ENCODE results near the gene MPHOSPH10.

MPHOSPH10 gene

DNA sequence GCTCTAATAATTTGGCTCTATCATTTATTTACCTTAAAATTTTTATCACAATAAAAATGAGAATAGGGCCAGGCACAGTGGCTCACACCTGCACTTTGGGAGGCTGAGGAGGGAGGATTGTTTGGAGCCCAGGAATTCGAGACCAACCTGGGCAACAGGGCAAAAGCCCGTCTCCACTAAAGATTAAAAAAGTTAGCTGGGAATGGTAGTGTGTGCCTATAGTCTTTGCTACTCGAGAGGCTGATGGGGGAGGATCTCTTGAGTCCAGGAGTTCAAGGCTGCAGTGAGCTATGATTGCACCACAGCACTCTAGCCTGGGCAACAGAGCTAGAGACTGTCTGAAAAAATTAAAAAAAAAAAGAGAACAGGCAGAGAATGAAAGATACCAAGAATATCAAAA is 5.7 kb downstream of the MPHOSPH10 start:
- no peak for TF ChIP-seq POLR2AphosphoS5 (IDR thresholded peaks at IDR 0.05; ENCODE audit: low read depth, low read length)
- TF ChIP-seq TAF1 (IDR thresholded peaks at IDR 0.05; ENCODE audit: borderline replicate concordance, insufficient read depth, low read length): no peak
- TF ChIP-seq FOXP2 (optimal IDR thresholded peaks at IDR 0.05; ENCODE audit: borderline replicate concordance, extremely low read depth, extremely low read length, insufficient read depth): no peak
- no peak for TF ChIP-seq SIN3A (IDR thresholded peaks at IDR 0.05; ENCODE audit: borderline replicate concordance, insufficient read depth, low read length)
- no peak for TF ChIP-seq REST (IDR thresholded peaks at IDR 0.05; ENCODE audit: insufficient read depth in 1 of 2, low read depth in 2 of 2, low read length in 2 of 2)

DNA sequence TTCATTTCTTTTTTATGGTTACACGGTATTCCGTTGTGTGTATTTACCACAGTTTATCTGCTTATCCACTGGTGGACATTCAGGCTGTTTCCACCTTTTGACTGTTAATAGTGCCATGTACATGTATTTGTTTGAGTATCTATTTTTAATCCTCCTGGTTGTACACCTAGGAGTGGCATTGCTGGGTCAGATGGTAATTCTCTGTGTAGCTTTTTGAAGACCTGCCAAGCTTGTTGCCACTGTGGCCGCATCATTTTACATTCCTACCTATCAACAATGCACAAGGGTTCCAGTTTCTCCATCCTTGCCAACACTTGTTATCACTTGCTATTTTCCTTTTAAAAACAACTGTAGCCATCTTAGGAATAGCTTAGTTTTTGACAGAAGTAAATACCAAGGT is 13.3 kb downstream of the MPHOSPH10 start:
- TF ChIP-seq REST (IDR thresholded peaks at IDR 0.05; ENCODE audit: insufficient read depth in 1 of 2, low read depth in 2 of 2, low read length in 2 of 2): no peak

- TF ChIP-seq TAF1 (IDR thresholded peaks at IDR 0.05; ENCODE audit: borderline replicate concordance, insufficient read depth, low read length) (no peak), REST (IDR thresholded peaks at IDR 0.05; ENCODE audit: insufficient read depth in 1 of 2, low read depth in 2 of 2, low read length in 2 of 2) (no peak), FOXP2 (optimal IDR thresholded peaks at IDR 0.05; ENCODE audit: borderline replicate concordance, extremely low read depth, extremely low read length, insufficient read depth) (no peak), SIN3A (IDR thresholded peaks at IDR 0.05; ENCODE audit: borderline replicate concordance, insufficient read depth, low read length) (no peak), POLR2AphosphoS5 (IDR thresholded peaks at IDR 0.05; ENCODE audit: low read depth, low read length) (no peak)
Measured at GRCh38 chr2:71148506-71149063, 18.2 kb downstream of the MPHOSPH10 start.

DNA sequence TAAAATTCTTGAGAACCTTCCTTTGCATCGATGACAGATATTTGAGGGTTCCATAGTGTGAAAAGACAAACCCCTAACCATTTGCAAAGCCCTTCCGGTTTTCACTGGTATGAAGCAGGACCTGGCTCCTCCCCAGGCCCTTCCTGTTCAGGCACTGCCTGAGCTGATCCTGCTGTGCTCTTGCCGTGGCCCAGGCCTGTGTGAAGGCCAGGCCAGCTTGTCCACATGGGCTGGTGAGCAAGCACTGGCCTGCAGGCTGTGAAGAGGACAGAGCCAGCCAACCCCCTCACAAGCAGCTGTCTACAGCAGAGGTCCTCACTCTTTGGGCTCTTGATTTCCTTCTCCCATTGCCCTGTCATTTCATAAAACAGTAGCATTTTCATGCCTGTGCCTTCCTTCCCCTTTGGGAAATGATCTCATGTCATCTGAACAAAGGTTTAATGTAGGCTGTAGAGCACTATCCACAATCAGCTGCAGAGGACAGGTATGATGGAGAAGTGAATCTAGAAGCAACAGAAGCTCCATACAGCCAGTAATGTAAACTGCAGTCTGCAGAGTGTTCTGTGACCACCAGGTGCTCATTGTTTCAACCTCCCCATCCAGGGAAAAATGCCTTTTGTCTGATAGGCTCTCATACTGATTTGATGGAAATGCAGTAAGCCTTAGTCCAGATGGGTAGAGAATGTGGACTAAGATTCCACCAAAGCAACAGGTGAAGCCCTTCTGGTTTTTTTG is 19.8 kb downstream of the MPHOSPH10 start:
- no peak for TF ChIP-seq TAF1 (IDR thresholded peaks at IDR 0.05; ENCODE audit: borderline replicate concordance, insufficient read depth, low read length)
- no peak for TF ChIP-seq REST (IDR thresholded peaks at IDR 0.05; ENCODE audit: insufficient read depth in 1 of 2, low read depth in 2 of 2, low read length in 2 of 2)
- TF ChIP-seq SIN3A (IDR thresholded peaks at IDR 0.05; ENCODE audit: borderline replicate concordance, insufficient read depth, low read length): no peak
- no peak for TF ChIP-seq FOXP2 (optimal IDR thresholded peaks at IDR 0.05; ENCODE audit: borderline replicate concordance, extremely low read depth, extremely low read length, insufficient read depth)
- TF ChIP-seq POLR2AphosphoS5 (IDR thresholded peaks at IDR 0.05; ENCODE audit: low read depth, low read length): no peak

DNA sequence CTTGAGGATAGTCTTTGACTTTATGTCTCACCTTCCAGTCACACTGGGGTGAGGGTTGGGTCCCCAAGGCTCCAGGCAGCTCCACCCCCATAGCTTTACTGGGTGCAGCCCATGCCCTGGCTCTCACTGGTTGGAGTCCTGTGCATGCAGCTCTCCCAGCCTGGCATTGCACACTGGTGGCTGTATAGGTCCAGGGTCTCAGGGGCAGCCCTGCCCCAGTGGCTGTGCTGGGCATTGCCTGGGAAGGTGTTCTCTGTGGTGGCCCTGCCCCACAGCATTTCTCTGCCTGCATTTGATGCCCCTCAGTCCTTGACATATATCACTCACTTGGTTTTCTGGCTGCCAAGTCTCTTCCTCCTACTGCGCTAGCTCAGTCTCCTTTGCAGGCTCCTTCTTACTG is 21.2 kb downstream of the MPHOSPH10 start:
- TF ChIP-seq SIN3A (IDR thresholded peaks at IDR 0.05; ENCODE audit: borderline replicate concordance, insufficient read depth, low read length) (no peak), TAF1 (IDR thresholded peaks at IDR 0.05; ENCODE audit: borderline replicate concordance, insufficient read depth, low read length) (no peak), POLR2AphosphoS5 (IDR thresholded peaks at IDR 0.05; ENCODE audit: low read depth, low read length) (no peak), FOXP2 (optimal IDR thresholded peaks at IDR 0.05; ENCODE audit: borderline replicate concordance, extremely low read depth, extremely low read length, insufficient read depth) (no peak)
